ENCODE data around the gene LMAN1.

DNA sequence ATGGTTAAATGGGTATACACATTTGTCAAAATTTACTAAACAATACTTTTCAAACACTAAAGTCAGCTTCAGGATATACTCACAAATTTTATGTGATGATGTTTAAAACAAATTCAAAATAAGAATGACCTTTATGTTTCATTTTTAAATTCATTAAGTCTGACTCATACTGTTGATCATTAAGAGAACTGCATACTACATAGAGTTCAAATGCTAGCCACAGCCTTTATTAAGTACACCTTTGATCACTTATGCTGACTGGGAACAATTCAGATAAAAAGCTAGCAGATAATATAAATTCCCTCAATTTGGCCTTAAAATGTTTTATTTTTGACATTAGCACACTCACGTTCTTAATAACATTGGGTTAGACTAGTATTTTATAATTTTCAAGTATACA, 14.1 kb downstream of the LMAN1 start:
- TF ChIP-seq, protein P1, sequence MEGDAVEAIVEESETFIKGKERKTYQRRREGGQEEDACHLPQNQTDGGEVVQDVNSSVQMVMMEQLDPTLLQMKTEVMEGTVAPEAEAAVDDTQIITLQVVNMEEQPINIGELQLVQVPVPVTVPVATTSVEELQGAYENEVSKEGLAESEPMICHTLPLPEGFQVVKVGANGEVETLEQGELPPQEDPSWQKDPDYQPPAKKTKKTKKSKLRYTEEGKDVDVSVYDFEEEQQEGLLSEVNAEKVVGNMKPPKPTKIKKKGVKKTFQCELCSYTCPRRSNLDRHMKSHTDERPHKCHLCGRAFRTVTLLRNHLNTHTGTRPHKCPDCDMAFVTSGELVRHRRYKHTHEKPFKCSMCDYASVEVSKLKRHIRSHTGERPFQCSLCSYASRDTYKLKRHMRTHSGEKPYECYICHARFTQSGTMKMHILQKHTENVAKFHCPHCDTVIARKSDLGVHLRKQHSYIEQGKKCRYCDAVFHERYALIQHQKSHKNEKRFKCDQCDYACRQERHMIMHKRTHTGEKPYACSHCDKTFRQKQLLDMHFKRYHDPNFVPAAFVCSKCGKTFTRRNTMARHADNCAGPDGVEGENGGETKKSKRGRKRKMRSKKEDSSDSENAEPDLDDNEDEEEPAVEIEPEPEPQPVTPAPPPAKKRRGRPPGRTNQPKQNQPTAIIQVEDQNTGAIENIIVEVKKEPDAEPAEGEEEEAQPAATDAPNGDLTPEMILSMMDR (IDR thresholded peaks at IDR 0.05; ENCODE audit: low read depth, low read length, missing input control), result no peak
- TF ChIP-seq, protein P2, sequence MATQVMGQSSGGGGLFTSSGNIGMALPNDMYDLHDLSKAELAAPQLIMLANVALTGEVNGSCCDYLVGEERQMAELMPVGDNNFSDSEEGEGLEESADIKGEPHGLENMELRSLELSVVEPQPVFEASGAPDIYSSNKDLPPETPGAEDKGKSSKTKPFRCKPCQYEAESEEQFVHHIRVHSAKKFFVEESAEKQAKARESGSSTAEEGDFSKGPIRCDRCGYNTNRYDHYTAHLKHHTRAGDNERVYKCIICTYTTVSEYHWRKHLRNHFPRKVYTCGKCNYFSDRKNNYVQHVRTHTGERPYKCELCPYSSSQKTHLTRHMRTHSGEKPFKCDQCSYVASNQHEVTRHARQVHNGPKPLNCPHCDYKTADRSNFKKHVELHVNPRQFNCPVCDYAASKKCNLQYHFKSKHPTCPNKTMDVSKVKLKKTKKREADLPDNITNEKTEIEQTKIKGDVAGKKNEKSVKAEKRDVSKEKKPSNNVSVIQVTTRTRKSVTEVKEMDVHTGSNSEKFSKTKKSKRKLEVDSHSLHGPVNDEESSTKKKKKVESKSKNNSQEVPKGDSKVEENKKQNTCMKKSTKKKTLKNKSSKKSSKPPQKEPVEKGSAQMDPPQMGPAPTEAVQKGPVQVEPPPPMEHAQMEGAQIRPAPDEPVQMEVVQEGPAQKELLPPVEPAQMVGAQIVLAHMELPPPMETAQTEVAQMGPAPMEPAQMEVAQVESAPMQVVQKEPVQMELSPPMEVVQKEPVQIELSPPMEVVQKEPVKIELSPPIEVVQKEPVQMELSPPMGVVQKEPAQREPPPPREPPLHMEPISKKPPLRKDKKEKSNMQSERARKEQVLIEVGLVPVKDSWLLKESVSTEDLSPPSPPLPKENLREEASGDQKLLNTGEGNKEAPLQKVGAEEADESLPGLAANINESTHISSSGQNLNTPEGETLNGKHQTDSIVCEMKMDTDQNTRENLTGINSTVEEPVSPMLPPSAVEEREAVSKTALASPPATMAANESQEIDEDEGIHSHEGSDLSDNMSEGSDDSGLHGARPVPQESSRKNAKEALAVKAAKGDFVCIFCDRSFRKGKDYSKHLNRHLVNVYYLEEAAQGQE (IDR thresholded peaks at IDR 0.05), result no peak
- TF ChIP-seq JUND (IDR thresholded peaks at IDR 0.05), result no peak
- no peak for TF ChIP-seq YY1 (IDR thresholded peaks at IDR 0.05)
- TF ChIP-seq EGR1 (IDR thresholded peaks at IDR 0.05; ENCODE audit: low read depth in 2 of 2), result no peak
- TF ChIP-seq RAD21 (IDR thresholded peaks at IDR 0.05), result no peak
- TF ChIP-seq SP1 (IDR thresholded peaks at IDR 0.05), result no peak
- no peak for TF ChIP-seq TAF1 (conservative IDR thresholded peaks at IDR 0.05)
- TF ChIP-seq, protein P3, sequence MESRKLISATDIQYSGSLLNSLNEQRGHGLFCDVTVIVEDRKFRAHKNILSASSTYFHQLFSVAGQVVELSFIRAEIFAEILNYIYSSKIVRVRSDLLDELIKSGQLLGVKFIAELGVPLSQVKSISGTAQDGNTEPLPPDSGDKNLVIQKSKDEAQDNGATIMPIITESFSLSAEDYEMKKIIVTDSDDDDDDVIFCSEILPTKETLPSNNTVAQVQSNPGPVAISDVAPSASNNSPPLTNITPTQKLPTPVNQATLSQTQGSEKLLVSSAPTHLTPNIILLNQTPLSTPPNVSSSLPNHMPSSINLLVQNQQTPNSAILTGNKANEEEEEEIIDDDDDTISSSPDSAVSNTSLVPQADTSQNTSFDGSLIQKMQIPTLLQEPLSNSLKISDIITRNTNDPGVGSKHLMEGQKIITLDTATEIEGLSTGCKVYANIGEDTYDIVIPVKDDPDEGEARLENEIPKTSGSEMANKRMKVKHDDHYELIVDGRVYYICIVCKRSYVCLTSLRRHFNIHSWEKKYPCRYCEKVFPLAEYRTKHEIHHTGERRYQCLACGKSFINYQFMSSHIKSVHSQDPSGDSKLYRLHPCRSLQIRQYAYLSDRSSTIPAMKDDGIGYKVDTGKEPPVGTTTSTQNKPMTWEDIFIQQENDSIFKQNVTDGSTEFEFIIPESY (IDR thresholded peaks at IDR 0.05), result no peak
- TF ChIP-seq, protein P4, sequence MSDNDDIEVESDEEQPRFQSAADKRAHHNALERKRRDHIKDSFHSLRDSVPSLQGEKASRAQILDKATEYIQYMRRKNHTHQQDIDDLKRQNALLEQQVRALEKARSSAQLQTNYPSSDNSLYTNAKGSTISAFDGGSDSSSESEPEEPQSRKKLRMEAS (IDR thresholded peaks at IDR 0.05), result no peak
- no peak for TF ChIP-seq FOXA2 (IDR thresholded peaks at IDR 0.05)
- no peak for TF ChIP-seq GABPA (IDR thresholded peaks at IDR 0.05 in 1 of 2, conservative IDR thresholded peaks at IDR 0.05 in 1 of 2)
